GM23248 (cell line): ENCODE measurements around the gene SLC46A3.

Experiments used
- EZH2 ChIP-seq: fragments of 200-600 bp; sonication (generic); IDR thresholded peaks from 2 replicates; pipeline ENCODE4 v1.6.1; 2018; ENCODE audit warnings: antibody characterized with exemption, mild to moderate bottlenecking; ENCODE audit not compliant: insufficient read depth, poor library complexity, severe bottlenecking
- EZH2phosphoT487 ChIP-seq: fragments of 200-600 bp; sonication (generic); IDR thresholded peaks from 2 replicates; pipeline ENCODE4 v1.6.1; 2018; ENCODE audit warnings: antibody characterized with exemption, moderate library complexity, mild to moderate bottlenecking, low read depth; ENCODE audit not compliant: insufficient read depth

GRCh38 chr13:28658539-28658795 is 60.3 kb downstream of the SLC46A3 start:
- TF ChIP-seq EZH2phosphoT487: no peak
- TF ChIP-seq EZH2: no peak
